VCaP (cell line): Measurements from ENCODE around the gene CTDSPL.

Experiments
- H3K27ac ChIP-seq: fragments of 450-650 bp; 2 replicates; pipeline ENCODE4 v1.5.1; 2017
- TF ChIP-seq, protein P1 (sequence below): fragments of 450-650 bp; conservative IDR thresholded peaks from 2 replicates; pipeline ENCODE4 v1.5.1; 2017; ENCODE audit warnings: mild to moderate bottlenecking, moderate library complexity

Gene CTDSPL

DNA sequence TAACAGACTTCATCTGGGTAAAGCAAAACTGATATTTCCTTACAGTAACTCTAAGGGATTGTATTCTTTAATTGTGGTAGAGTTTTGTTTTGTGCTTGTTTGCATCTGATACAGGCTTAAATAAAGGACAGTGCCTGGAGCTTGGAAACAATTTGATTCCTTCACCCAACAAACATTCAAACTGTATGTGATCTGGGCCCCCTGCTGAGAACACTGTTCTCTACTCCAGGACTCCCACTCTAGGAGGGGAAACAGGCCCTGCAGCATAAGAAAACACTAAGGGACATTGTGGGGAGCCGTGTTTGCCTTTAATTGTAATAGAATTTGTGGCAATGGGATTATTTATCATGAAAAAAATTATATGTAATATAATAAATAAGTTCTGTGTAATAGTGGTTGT lies 56.9 kb downstream of the CTDSPL start:
- H3K27ac ChIP-seq, result no peak overlapping the region
- TF ChIP-seq, protein P1, sequence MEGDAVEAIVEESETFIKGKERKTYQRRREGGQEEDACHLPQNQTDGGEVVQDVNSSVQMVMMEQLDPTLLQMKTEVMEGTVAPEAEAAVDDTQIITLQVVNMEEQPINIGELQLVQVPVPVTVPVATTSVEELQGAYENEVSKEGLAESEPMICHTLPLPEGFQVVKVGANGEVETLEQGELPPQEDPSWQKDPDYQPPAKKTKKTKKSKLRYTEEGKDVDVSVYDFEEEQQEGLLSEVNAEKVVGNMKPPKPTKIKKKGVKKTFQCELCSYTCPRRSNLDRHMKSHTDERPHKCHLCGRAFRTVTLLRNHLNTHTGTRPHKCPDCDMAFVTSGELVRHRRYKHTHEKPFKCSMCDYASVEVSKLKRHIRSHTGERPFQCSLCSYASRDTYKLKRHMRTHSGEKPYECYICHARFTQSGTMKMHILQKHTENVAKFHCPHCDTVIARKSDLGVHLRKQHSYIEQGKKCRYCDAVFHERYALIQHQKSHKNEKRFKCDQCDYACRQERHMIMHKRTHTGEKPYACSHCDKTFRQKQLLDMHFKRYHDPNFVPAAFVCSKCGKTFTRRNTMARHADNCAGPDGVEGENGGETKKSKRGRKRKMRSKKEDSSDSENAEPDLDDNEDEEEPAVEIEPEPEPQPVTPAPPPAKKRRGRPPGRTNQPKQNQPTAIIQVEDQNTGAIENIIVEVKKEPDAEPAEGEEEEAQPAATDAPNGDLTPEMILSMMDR, result no peak

DNA sequence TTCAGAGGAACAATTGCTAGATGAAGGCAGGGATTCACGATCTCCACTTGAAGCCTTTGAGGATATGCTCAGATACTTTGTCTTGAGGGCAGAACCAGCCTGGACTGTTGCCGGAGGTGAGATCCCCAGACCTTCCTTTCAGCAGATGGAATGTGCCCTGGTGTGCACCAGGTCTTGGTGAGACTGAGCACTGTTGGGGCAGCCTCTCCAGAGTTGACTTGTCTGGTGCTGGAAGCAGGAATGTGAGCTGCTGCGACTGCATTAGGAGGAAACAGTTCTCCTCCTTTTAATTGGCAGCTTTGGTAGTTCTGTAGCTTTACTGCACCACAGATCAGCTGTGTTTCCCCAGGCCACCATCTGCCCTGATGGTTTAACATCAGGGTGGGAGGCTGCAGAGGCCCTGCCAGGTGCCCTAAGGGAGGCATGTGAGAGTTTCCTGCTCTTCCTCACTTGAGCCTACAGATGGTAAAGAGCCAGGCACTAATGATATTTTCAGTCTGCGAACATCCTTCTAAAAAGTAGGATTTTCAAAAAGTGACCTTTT lies 58.5 kb downstream of the CTDSPL start:
- no peak overlapping the region; the same call in 1 of the 2 replicates for H3K27ac ChIP-seq
- TF ChIP-seq, protein P1, result no peak

DNA sequence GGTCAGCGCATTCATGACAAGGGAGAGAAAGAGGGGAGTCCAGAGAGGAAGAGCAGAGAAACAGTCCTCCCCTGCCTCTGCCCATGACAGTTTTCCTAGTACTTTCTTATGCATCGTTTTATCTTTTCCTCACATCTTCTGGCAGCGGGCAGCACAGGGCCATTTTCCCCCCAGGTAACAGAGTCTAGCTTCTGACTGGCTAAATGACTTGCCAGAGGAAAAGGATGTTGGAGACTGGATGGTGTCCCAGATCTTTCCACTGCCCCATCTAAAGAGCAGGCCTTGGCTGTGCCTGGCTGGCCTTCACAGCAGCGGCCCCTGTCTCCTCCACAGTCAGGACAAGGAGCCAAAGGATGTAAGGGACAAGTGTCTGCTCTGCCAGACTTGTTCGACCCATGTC lies 59.3 kb downstream of the CTDSPL start:
- H3K27ac ChIP-seq, result no peak overlapping the region
- TF ChIP-seq, protein P1, result no peak

DNA sequence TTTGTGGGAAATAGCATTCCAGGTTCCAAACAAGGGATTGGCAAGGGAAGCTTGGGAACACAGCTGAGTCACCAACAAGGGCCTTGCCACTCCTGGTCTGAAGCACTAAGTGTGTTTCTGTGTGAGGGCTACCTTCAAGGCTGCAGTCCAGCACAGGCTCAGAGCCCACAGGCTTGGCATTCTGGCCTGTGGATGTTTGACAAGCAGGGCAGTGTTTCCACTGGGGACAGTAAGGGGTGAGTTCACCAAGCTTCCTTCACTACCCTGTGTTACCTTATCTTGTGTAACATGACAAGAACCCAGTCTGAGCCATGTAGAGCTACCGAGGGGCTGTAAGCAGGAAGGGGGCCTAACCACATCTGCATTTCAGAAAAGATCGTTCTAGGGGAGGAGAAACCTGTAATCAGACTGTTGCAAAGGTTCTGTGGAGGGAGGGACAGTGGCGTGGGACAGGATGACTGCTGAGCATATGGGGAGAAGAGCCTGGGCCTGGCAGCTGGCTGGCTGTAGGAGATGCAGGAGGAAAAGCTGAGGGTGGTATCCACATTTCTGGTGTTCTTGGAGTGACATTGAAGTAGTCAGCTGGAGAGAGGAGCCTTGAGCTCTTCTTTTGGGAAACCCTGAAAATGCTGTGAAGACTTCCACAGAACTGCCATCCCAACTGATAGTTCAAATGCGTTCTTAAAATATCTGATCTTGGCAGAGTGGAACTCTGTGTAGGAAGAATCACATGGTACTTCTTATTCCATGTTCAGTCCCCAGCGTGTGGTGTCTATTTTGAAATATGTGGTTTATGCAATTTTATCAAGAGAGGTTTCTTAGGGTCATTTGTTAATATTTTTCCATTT lies 61.3 kb downstream of the CTDSPL start:
- H3K27ac ChIP-seq, result peak overlapping the region; percentile 40; the same call in 1 of the 2 replicates
- TF ChIP-seq, protein P1, result no peak

DNA sequence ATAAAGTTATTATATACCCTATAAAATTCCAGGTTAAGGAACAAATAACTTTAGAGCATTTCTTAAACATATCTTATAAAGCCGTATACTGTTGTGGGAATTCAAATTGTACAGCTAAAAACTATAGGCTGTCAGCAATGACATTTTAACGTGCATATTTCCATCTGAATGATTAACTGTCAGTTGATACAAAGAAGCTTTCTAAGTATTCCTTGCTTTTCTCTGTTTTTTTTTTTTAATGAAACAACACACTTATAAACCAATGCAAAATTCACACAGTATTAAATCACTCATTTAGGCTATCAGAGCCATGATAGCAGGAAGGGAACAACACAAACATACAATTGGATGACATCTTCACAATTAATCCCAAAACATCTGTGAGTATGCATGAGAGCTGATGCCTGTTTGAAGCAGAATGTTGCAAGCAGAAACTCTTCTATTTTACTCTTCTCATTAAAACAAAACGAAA lies 61.9 kb downstream of the CTDSPL start:
- H3K27ac ChIP-seq, result peak overlapping the region; percentile 40; the same call in 1 of the 2 replicates
- TF ChIP-seq, protein P1, result no peak

DNA sequence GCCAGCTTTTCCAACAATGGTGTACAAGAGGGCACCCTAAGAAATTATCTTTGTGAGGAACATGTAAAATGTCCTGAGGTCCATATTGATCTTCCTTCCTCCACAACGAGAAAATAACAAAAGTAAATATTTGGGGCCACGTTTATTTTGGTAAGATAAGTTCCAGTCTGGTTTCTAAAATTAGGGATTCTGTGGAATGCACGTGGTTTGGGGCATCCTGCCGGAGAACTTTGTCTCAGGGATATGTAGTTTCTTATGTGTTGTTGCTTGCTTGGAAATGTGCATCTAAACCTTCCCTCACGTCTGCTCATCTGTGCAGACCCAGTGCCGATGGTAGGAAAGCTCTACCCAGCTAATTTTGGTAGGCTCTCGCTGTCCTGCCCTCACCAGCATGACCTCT lies 62.8 kb downstream of the CTDSPL start:
- peak overlapping the region; percentile 1; the same call in 1 of the 2 replicates for H3K27ac ChIP-seq
- TF ChIP-seq, protein P1, result no peak

DNA sequence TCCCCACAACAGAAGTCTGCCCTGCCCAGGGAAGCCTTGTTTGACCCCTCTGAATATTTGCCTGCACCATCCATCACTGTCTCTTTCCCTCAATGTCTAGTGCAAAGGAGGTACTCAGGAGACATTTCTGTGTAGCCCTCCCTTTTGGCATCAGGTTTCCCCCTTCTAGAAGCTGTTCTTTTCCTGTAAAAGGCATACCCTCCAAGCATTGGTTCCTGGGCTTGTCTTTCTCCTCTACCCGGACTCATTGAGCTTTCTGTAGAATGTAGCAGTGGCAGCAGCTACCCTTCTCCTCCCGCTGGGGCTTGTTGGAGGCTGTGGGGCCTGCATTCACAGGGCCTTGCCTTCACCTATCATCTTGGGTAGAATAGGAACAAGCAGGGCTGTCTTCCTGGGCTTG lies 63.5 kb downstream of the CTDSPL start:
- TF ChIP-seq, protein P1, result no peak
- peak overlapping the region; percentile 1; the same call in 1 of the 2 replicates for H3K27ac ChIP-seq
